HG03103 (cell line): ENCODE measurements around the gene MDK.

ENCODE experiments used
- ATAC-seq: cut with Tn5 transposase; IDR thresholded peaks from one replicate; pipeline ENCODE4 v1.9.1; 2021; ENCODE audit warnings: low read depth; ENCODE audit not compliant: unreplicated experiment

The MDK gene

DNA sequence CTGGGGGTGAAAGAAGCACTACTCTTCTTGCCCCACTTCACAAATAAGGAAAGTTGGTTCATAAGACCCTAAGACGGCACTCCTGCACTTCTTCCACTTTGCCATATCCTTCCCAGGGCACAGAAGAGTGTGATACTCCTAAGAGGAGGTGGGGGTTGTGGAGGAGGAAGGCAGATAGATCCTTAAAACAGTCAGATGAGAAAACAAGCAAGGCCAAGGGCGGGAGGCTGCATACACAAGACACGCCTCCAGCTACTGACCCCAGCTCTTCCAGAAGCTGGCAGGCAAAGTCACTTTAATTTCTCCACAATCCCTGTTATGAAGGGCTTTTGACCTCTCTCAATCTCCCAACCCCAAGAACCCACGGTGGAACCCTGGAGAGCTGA is 11.8 kb downstream of the MDK start:
- ATAC-seq, result no peak

- ATAC-seq, result no peak
These were observed 12.3 kb downstream of the MDK start for GRCh38 chr11:46393759-46394158.

DNA sequence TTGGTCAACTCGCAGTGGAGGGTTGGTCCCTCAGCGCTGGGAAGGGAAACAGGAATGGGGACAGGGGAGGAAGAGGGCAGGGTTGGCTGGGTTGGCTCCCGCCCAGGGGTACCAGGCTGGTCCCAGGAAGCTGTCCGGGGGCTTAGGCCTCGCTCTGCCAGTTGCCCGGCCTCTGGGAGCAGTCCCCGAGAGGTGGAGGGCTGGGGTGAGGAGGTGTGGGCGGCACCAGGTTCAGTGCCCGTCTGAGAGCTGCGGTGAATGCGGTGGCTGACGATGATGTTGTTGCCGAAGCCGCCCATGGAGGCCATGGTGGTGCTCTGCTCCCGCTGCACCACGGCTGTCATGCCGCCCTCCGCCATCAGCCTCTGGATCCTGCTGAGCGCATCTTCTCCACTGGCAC is 16.1 kb downstream of the MDK start:
- no peak for ATAC-seq

- no peak for ATAC-seq
These were observed 21.8 kb downstream of the MDK start for GRCh38 chr11:46402957-46403902.

DNA sequence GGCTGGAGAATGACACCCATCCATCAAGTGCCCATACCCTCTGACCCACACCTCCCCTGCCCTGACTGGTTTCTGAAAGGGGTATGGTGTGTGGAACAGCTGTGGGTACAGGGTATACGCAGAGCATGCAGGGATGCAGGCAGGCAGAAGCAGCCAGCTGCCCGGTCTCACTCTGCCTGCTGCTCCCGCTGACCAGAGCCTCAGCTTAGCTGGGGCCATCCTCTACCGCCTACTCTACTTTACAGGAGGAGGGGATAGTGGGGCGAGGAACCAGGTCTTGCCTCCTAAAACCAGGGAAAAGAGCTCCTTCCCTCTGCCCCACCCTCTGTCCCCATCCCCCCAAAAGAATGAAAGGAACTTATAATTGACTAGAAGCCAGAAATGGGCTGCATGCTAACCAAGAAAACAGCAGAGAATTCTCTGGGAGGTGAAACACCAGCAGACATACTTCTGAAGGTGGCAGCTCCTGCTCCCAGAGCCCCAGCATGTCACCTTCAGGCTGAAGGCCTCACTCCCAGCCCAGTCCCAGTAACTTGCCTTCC is 23.1 kb downstream of the MDK start:
- ATAC-seq, result no peak

- no peak for ATAC-seq
These were observed 26.2 kb downstream of the MDK start for GRCh38 chr11:46407635-46408034.

GRCh38 chr11:46408407-46408986 is 27.0 kb downstream of the MDK start:
- no peak for ATAC-seq

GRCh38 chr11:46410021-46410420 is 28.6 kb downstream of the MDK start:
- ATAC-seq, result no peak

- ATAC-seq, result no peak
These were observed 32.4 kb downstream of the MDK start for GRCh38 chr11:46413760-46414465.

DNA sequence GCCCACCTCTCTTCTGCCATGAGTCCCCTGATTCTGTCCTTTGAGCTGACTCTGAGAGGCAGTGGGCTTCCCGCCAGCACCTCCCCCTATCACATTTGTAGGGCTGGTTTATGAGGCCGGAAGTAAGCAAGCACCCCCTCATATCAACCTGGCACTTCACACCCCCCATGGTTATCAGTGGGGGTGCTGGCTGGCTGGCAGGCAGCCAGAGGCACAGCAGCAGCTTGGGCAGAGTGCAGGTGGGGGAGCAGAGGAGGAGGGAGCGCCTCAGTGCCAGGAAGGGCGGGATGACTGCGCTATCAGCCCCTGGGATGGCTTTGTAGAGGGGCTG is 33.0 kb downstream of the MDK start:
- ATAC-seq, result no peak

GRCh38 chr11:46414879-46415278 is 33.4 kb downstream of the MDK start:
- ATAC-seq, result no peak

DNA sequence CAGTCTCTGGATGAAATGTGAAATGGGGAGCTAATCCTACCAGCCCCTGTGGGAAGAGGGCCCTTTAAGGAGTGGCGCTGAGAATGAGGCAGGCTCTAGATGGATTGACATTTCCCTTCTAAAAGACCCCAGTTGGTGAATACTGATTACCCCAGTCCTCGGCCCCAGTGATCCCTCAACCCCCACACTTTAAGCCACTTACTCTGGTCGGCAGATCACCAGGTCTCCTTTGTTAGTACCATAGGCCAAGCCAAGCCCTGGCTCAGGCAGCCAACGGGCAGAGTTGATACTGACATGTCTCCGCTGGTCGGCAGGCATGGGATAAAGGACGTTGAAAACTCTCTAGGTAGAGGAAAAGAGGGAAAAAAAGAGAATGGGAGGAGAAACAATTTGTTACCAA is 36.2 kb downstream of the MDK start:
- no peak for ATAC-seq

DNA sequence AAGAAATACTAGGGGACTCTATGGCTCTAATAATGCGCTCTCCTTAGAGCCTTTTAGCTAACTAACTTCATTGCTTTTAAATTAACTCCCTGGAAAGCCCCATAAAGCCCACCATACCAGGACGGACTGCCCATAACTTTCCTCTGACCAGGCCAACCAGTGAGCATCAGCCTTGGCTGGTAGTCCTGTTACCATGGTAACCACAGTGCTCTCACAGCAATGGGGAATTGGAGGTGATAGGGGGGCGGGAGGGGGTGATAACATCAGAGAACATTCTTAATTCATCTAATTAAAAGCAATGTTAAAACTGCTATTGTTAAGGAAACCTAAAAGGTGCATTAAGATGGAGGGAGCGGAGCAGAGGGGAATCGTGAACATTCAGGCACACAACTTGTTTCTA is 37.3 kb downstream of the MDK start:
- ATAC-seq, result no peak

DNA sequence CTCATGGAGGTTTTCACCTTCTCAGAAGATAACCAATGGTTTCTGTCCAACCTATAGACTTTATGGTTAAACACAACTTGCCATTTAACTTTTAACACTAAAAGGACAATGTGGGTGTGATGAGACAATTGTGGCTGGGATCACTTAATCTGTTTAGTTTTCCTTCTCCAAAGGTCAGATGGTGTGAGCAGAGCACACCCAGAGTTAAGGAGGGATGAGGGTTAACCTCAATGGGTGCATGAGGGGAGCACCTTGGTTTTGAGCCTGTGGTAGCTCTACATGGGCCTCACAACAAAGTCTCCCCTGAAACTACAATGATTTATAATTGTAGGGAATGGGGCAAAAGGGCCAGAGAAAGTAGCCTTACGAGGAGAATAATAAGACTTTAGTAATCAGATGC is 39.0 kb downstream of the MDK start:
- ATAC-seq, result no peak

- ATAC-seq, result no peak
These were observed 39.9 kb downstream of the MDK start for GRCh38 chr11:46421257-46421880.

- ATAC-seq, result no peak
These were observed 41.1 kb downstream of the MDK start for GRCh38 chr11:46422588-46422987.

- ATAC-seq, result no peak
These were observed 44.9 kb downstream of the MDK start for GRCh38 chr11:46426233-46426991.

GRCh38 chr11:46427364-46427763 is 45.9 kb downstream of the MDK start:
- no peak for ATAC-seq

DNA sequence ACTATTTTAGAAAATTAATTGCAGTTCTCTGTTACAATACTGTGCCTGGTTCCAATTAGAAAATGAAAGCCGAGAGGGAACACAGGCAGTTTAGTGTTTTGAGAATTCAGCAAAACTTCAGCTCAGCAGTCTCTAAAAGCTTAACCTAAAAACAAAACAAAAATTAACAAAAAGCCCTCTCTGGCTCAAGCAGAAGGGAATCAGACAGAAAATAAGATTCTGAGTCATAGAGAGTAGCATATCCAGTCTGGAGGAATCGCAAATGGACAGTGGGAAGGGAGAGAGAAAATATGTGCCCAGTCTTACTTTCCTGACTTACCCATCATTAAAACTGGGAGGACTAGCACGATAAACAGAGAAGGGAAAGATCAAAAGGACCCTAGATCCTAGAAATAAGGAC is 48.2 kb downstream of the MDK start:
- no peak for ATAC-seq

GRCh38 chr11:46431211-46431610 is 49.7 kb downstream of the MDK start:
- no peak for ATAC-seq
